Aorta (tissue), 5 donors: ENCODE measurements around the gene NFKB1. TPM values are rescaled to one million over a fixed set of nuclear protein-coding genes. Genes with fewer than 3 reads are reported as not detected.
"Not testable (repeated sequence)": the region's sequence is repeated elsewhere in the genome, so short reads cannot be mapped to it uniquely, and the experiment has no call there.

Source experiments
- ATAC-seq: fragments of 200-7000 bp; cut with Tn5 transposase; one replicate; pipeline ENCODE4 v1.9.1; 2022; ENCODE audit warnings: moderate library complexity; ENCODE audit not compliant: low FRiP score
- DNase-seq, 2 donors: peaks; one replicate each; pipeline ENCODE4 v3.0.0-alpha.2; 2020
- H3K27ac ChIP-seq, 2 donors: one replicate each; pipeline ENCODE4 v1.5.1; 2013; ENCODE audit warnings: low read length in 2 of 2, mild to moderate bottlenecking in 2 of 2, moderate library complexity in 2 of 2, control low read depth in 1 of 2, inconsistent platforms in 1 of 2, low read depth in 1 of 2
- H3K27me3 ChIP-seq, 2 donors: one replicate each; pipeline ENCODE4 v1.6.1; 2013; ENCODE audit warnings: control low read depth in 1 of 2, low read length in 1 of 2, mild to moderate bottlenecking in 1 of 2, moderate library complexity in 1 of 2; ENCODE audit not compliant: insufficient read depth in 2 of 2, control insufficient read depth in 1 of 2
- H3K36me3 ChIP-seq, 2 donors: one replicate each; pipeline ENCODE4 v1.6.1; 2013; ENCODE audit warnings: control low read depth in 1 of 2, low read length in 1 of 2, mild to moderate bottlenecking in 1 of 2; ENCODE audit not compliant: insufficient read depth in 2 of 2, control insufficient read depth in 1 of 2
- H3K4me1 ChIP-seq, 2 donors: one replicate each; pipeline ENCODE4 v1.6.1; 2013; ENCODE audit warnings: low read length in 2 of 2, control low read depth in 1 of 2, mild to moderate bottlenecking in 1 of 2, moderate library complexity in 1 of 2; ENCODE audit not compliant: insufficient read depth in 2 of 2, control insufficient read depth in 1 of 2
- H3K4me3 ChIP-seq, 2 donors: one replicate each; pipeline ENCODE4 v1.5.1; 2013; ENCODE audit warnings: low read length in 2 of 2, control low read depth in 1 of 2, mild to moderate bottlenecking in 1 of 2
- H3K9me3 ChIP-seq: one replicate; pipeline ENCODE4 v1.6.1; 2013; ENCODE audit warnings: mild to moderate bottlenecking, low read length; ENCODE audit not compliant: control insufficient read depth
- WGBS, 2 donors: extraction: QIAGEN DNeasy Blood & Tissue Kit; methylation state at CpG; one replicate each; pipeline ENCODE4 v1.1.7; 2013; 5-methylcytosine and 5-hydroxymethylcytosine counted together
- intact Hi-C, 2 donors: fragments of 100-400 bp; cut with DNase I; formaldehyde crosslinking; loops; one replicate each; pipeline versions ENCODE4 v1.14.2 to v1.15.0; 2022
- polyA plus RNA-seq, 2 donors: library from polyadenylated mRNA; stranded (reverse); fragments of 200-250 nt; gene quantifications; one replicate each; pipeline ENCODE4 v1.2.3, GENCODE V29; 2013
- total RNA-seq, 2 donors: library from RNA; stranded (reverse); fragmentation: NEBNext Ultra II Directional; extraction: Animal tissue kit (Norgen Biotek cat#: 25700); gene quantifications; one replicate each; pipeline ENCODE4 v1.2.1, GENCODE V29; 2021
- donor health status: healthy with polysubstance abuse.
- donor health status: Bipolar disorder and iron deficiency.
- donor health status: DM: no; HTN: no; CAD: no.
- donor health status: DM: no; HTN: no; CAD: no.
- donor health status: DM: yes; HTN: yes; CAD: no.

NFKB1 gene
- total and polyA plus RNA-seq, 4 donors: 10.9 to 48.4 (median 26.0) TPM

- Histone ChIP-seq H3K27me3 (no peaks in the 10 kb centered on the region), H3K36me3 (no peaks in the 10 kb centered on the region), H3K4me1 (no peaks in the 10 kb centered on the region), H3K9me3 (peaks cover 8% of the 10 kb centered on the region), H3K4me3 (no peak overlapping the region), H3K27ac (no peak overlapping the region)
- 74 to 84% methylated on average over 1 of the region's 1 CpG for WGBS, 2 donors
- intact Hi-C loops: no loop called here
- ATAC-seq (no peak), DNase-seq (no peak)
These were observed 28.6 kb upstream of the NFKB1 start for GRCh38 chr4:102472441-102473013.

- Histone ChIP-seq H3K27me3 (no peaks in the 10 kb centered on the region), H3K36me3 (no peaks in the 10 kb centered on the region), H3K9me3 (peaks cover 8% of the 10 kb centered on the region), H3K4me1 (no peaks in the 10 kb centered on the region), H3K27ac (no peak overlapping the region), H3K4me3 (no peak overlapping the region)
- DNase-seq (no peak), ATAC-seq (no peak)
- intact Hi-C loops: no loop called here
- WGBS, 2 donors: 56 to 70% methylated on average over 1 of the region's 1 CpG
These were observed 27.7 kb upstream of the NFKB1 start for GRCh38 chr4:102473476-102473875.

DNA sequence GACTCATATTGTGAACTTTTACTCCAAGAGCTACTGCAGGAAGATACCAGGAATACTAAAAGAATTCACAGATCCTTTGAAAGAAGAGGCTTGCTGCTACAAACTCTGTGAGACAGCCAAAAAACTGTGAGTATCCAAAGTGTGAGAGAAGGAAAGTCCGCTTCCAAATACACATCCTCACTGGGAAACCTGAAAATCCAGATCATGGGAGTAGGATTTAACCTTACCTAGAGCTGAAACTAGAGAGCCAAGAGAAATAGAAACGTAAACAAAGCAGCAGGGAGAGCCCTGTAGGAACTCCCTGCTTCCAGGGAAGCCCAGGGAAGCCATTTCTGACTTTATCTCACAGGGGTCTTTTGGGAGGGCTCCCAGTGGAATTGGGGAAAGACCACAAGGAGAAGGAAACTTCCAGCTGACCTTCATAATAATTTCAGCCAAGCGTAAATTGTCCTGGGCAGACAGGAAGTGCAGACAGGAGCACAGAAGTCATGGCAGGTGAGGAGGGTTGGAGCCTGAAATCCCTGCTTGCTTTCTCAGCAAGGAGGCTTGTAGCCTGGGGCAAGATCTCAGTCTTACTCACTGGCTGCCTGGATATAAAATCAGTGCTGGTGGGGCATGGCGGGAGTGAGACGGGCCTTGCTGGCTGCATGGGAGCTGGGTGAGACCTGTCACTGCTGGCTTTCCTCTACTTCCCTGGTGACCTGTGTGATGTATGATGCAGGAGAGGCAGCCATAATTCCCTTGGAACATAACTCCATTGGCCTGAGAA is 26.2 kb upstream of the NFKB1 start:
- H3K9me3 ChIP-seq: peaks cover 8% of the 10 kb centered on the region
- H3K27ac ChIP-seq: no peak overlapping the region
- no peak overlapping the region for H3K4me3 ChIP-seq
- ATAC-seq: no peak
- intact Hi-C loops: no loop called here
- no peak for DNase-seq
- no peaks in the 10 kb centered on the region for H3K4me1 ChIP-seq
- H3K27me3 ChIP-seq: no peaks in the 10 kb centered on the region
- no peaks in the 10 kb centered on the region for H3K36me3 ChIP-seq
- WGBS, 2 donors: 78 to 91% methylated on average over 5 of the region's 5 CpGs

DNA sequence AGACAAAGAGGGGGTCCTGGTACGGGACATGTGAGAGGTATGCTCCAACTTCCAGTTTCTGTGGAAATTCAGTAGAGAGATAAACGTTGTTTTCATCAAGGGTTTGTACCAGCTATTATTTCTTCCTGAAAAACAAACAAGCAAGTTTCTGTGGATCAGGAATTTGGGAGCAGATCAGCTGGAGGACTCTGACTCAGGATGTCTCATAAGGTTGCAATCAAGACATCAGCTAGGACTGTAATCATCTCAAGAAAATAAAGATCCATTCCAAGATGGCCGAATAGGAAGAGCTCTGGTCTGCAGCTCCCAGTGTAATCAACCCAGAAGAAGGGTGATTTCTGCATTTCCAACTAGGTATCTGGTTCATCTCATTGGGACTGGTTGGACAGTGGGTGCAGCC is 23.5 kb upstream of the NFKB1 start:
- intact Hi-C loops: no loop called here
- WGBS, 2 donors: 73 to 83% methylated on average over 3 of the region's 3 CpGs
- peaks cover 8% of the 10 kb centered on the region for H3K9me3 ChIP-seq
- no peaks in the 10 kb centered on the region for H3K36me3 ChIP-seq
- no peaks in the 10 kb centered on the region for H3K27me3 ChIP-seq
- no peaks in the 10 kb centered on the region for H3K4me1 ChIP-seq
- ATAC-seq: no peak
- no peak overlapping the region for H3K27ac ChIP-seq
- DNase-seq: no peak
- H3K4me3 ChIP-seq: no peak overlapping the region

DNA sequence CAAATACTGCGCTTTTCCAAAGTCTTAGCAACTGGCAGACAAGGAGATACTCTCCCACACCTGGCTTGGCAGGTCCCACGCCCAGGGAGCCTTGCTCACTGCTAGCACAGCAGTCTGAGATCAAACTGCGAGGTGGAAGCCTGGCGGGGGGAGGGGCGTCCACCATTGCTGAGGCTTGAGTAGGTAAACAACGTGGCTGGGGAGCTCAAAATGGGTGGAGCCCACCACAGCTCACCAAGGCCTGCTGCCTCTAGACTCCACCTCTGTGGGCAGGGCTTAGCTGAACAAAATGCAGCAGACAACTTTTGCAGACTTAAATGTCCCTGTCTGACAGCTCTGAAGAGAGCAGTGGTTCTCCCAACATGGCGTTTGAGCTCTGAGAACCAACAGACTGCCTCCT is 23.0 kb upstream of the NFKB1 start:
- intact Hi-C loops: no loop called here
- Histone ChIP-seq H3K27me3 (no peaks in the 10 kb centered on the region), H3K4me3 (no peak overlapping the region), H3K36me3 (no peaks in the 10 kb centered on the region), H3K27ac (no peak overlapping the region), H3K4me1 (no peaks in the 10 kb centered on the region), H3K9me3 (peaks cover 8% of the 10 kb centered on the region)
- no peak for DNase-seq
- 72 to 75% methylated on average over 7 of the region's 7 CpGs for WGBS, 2 donors
- no peak for ATAC-seq

- H3K4me1 ChIP-seq, DNase-seq, intact Hi-C loops, H3K27ac ChIP-seq, H3K36me3 ChIP-seq, ATAC-seq, H3K9me3 ChIP-seq, H3K27me3 ChIP-seq, H3K4me3 ChIP-seq: not testable (repeated sequence)
- WGBS, 2 donors: 82 to 86% methylated on average over 2 of the region's 2 CpGs
These were observed 21.3 kb upstream of the NFKB1 start for GRCh38 chr4:102479832-102480231.

DNA sequence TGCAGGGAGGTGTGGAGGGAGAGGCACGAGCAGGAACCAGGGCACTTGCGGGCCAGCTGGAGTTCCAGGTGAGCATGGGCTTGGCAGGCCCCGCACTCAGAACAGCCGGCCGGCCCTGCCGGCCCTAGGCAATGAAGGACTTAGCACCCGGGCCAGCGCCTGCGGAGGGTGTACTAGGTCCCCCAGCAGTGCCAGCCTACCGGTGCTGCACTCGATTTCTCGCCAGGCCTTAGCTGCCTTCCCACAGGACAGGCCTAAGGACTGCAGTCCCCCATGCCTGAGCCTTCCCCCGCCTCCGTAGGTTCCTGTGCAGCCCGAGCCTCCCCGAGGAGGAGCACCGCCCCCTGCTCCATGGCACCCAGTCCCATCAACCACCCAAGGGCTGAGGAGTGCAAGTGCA is 18.0 kb upstream of the NFKB1 start:
- Histone ChIP-seq H3K4me3 (no peak overlapping the region), H3K36me3 (no peaks in the 10 kb centered on the region), H3K27ac (no peak overlapping the region), H3K9me3 (no peaks in the 10 kb centered on the region), H3K27me3 (no peaks in the 10 kb centered on the region), H3K4me1 (no peaks in the 10 kb centered on the region)
- DNase-seq (peak in 1 of 2 donors; percentile 76), ATAC-seq (no peak)
- whole genome bisulfite sequencing, 2 donors: 96% methylated on average over 17 of the region's 17 CpGs
- intact Hi-C loops: no loop called here

DNA sequence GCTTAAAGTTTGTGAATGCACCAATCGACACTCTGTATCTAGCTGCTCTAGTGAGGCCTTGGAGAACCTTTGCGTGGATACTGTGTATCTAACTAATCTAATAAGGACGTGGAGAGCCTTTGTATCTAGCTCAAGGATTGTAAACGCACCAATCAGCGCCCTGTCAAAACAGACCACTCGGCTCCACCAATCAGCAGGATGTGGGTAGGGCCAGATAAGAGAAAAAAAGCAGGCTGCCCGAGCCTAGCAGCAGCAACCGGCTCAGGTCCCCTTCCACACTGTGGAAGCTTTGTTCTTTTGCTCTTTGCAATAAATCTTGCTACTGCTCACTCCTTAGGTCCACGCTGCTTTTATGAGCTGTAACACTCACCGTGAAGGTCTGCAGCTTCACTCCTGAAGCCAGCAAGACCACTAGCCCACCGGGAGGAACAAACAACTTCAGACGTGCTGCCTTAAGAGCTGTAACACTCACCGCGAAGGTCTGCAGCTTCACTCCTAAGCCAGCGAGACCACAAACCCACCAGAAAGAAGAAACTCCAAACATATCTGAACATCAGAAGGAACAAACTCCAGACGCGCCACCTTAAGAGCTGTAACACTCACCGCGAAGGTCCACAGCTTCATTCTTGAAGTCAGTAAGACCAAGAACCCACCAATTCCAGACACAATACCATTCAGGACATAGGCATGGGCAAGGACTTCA is 17.0 kb upstream of the NFKB1 start:
- H3K9me3 ChIP-seq, H3K4me1 ChIP-seq, DNase-seq, ATAC-seq, H3K27me3 ChIP-seq, intact Hi-C loops, H3K27ac ChIP-seq, H3K36me3 ChIP-seq, H3K4me3 ChIP-seq: not testable (repeated sequence)
- 81 to 84% methylated on average over 19 of the region's 19 CpGs for WGBS, 2 donors
